HTR-8/SVneo (cell line): ENCODE measurements around the gene AGBL4.
"Not testable (repeated sequence)": the region's sequence is repeated elsewhere in the genome, so short reads cannot be mapped to it uniquely, and the experiment has no call there.

Experiments
- DNase-seq: peaks from one replicate; pipeline ENCODE4 v3.0.0; 2011; ENCODE audit warnings: low spot score, mixed read lengths; ENCODE audit not compliant: insufficient read length
- FAIRE-seq: peaks from 2 replicates; lab custom pipeline; 2011; peaks lifted over from hg19 to GRCh38; lab: Jason Lieb, UNC

The AGBL4 gene

DNA sequence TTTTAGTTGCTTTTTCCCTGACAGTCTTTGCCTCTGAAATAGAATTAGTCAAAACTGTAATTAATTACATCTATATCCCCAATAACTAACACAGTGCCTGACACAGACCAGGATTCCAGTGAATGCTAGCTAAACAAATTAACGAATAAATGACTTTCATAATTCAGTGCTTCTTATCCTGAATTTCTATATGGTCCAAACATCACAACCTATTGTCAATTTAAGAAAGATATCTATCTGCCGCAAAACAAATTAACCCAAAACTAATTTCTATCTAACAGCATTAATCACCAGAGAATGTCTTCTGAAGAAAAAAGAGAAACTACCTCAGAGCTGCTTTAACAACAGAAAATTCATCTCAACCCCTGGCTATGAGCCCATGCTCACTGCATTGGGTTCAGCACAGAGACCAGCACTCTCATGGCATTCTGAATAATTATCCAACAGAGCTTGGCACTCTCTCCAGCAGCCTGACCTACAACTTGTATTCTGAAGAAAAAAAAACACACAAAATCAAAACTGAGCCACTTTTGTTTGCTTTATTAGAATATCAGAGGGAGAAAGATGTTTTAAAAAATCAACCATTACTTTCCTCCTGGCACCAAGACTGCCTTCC, 699.7 kb downstream of the AGBL4 start:
- no peak for DNase-seq
- no peak for FAIRE-seq

DNA sequence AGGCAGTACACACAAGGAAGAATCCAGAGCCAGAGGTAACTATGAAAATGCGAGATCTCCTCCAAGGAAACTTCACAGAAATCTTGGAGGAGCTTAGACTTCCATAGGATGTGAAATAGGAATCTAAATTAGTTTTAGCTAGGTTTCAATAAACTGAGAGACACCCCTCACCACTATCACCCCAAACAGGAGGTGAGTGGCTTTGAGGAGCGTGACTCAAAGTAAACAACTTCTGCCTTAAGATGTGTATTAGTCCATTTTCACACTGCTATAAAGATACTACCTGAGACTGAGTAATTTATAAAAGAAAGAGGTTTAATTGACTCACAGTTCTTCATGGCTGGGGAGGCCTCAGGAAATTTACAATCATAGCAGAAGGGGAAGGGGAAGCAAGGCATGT, 703.3 kb downstream of the AGBL4 start:
- not testable (repeated sequence) for FAIRE-seq, DNase-seq

DNA sequence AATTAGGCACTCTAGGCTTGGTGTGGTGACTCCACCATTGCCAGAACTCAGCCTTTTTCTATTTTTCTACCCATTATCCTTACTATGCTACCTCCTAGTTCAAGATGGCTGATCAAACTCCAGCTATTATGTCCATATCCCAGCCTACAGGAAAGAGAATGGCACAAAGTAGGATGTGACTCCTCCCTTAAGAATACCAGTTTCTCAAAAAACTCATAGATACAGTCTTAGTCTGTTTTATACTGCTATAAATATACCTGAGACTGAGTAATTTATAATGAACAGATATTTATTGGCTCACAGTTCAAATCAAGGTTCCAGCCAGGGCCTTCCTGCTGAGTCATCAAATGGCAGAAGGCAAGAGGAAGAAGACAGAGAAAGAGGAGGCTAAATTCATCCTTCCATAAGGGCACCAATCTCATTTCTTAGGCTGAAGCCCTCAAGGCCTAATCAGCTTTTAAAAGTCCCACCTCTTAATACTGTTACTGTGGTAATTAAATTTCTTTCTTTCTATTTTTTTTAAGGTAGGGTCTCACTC, 704.3 kb downstream of the AGBL4 start:
- FAIRE-seq (no peak), DNase-seq (no peak)

DNA sequence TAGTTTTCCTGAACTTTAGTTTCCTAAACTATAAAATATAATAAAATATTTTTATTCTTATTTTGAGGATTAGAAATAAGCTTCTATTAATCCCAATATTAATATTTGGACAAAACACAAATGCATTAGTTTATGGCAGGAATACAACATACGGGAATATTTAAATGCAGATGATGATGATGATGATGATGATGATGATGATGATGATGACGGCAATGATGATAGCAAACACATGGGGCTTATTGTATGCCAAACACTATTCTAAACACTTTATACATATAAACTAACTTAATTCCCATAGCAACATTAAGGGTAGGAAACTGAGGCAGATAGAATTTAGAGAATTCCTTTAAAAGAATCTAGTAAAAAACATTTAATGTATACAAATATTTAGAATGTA, 705.5 kb downstream of the AGBL4 start:
- FAIRE-seq (no peak), DNase-seq (no peak)

DNA sequence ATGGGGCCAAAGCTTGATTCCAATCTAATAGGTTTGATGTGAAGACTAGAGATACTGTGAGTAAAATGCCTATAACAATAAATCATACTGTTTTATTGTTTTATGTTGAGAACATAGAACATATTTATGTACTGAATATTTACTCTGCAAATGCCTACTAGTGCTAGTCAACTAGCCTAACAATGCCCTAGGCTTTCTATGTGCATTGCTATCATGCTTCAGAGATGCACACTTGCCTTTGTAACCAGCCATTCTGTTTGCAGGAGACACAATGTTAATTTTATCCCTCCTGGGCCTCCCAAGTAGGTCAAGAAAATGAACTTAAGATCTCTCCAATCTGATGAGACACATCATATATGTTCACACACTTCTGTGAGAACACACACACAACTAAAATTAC, 716.3 kb downstream of the AGBL4 start:
- FAIRE-seq = no peak

DNA sequence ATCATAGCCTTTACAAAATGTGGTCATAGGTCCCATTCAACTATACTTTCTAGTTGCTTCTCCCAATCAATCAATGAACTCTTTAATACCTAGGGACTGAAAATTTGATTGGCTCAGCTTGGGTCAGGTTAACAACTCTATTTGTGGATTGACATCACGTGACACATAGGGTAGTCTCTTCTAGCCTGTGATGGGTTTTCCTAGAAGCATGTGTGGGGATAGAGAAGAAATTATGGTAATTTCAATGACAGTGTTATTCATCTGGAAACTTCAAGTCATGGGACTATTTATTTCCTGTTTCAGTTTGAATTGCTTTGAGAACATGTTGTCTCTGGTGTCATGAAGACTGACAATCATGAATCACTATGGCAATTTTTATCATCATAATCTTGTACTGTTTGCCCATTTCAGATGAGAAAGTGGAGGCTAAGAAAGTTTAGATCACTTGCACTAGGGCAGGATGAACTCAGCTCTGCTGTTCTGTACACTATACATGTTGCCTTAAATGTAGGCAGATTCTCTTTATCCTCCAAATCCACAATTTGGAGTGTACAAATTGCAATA, 717.2 kb downstream of the AGBL4 start:
- FAIRE-seq (no peak), DNase-seq (no peak)

More for the DNA sequence above, 716.3 kb downstream of the AGBL4 start:
- no peak for DNase-seq

DNA sequence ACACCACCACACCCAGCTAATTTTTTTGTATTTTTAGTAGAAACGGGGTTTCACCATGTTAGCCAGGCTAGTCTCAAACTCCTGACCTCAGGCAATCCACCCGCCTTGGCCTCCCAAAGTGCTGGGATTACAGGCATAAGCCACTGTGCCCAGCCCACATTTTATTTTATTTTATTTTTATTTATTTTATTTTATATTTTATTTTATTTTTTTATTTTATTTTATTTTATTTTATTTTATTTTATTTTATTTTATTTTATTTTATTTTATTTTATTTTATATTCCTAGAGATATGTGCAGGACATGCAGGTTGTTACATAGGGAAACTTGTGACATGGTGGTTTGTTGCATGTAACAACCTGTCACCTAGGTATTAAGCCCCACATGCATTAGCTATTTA, 721.4 kb downstream of the AGBL4 start:
- DNase-seq, FAIRE-seq: not testable (repeated sequence)

DNA sequence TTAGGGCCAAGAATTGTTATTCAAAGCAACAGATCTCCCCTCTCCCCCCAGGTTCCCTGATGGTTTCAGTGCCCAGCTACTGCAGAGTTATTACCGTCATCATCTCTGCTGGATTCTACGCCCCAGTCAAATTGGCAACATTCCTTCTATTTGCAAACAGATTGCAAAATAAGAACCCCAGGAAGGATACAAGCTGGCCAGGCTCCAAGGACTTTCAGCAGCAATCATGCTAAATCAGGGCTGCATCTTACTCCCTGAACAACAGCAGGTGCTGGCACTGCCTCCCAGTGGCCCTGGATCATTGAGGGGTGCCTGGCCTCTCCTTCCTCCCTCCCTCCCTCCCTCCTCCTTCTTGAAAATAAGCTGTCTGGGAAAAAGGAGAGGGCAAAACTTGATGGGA, 725.5 kb downstream of the AGBL4 start:
- DNase-seq = no peak
- FAIRE-seq = no peak

DNA sequence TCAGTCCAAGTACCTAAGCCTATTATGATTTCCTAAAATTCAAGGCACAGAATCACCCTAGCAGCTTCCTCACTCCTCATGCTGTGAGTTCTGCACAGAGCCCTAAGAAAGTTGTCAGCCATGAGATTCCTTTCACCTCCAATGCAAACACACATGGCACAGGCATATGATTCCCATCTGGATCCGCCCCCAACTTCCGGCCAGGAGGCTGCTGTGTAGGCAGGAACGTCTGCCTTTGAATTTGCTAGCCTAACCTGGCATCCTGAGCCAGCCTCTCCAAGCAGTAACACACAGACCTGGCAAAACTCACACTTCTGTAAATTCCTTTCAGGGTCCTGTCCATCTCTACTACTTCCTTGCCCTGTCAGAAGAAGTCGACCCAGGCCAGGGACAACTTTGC, 726.0 kb downstream of the AGBL4 start:
- no peak for FAIRE-seq

DNA sequence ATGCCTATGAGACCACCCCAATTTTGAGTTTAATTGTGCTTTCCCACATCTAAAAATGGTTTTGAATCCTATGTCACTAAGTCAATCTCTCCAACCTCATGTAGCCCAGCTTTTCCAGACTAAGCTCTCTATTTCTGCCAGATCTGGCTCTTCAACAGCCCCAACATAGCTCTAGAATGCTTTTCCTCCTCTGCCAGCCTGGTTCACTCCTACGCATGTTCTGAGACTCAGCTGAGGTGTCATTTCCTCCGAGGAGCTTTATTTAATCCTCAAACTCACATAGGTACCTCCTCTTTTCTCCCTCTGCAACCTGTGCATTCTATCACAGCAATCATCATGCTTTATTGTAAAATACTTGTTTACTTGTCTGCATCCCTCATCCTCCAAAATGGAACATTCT, 729.2 kb downstream of the AGBL4 start:
- DNase-seq = no peak

More for the DNA sequence above, 726.0 kb downstream of the AGBL4 start:
- no peak for DNase-seq

DNA sequence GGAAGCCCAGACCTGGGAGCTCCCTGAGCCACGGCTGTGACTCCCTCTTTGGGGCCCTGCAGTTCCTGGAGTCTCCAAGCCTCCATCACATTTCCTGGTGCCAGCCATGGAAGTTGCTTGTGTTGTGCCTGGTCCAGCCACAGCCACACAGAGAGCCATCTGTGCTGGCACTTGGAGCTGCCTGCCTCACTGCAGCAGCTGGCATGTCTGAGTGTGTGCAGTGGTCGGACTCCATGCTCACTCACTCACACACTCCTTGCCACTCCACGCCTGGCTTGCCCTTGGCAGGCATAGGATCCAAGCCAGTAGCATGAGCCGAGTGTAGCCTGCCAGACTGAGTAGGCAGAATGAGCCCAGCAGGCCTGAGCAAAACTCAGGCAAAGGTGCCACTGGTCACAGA, 730.7 kb downstream of the AGBL4 start:
- no peak for FAIRE-seq
- DNase-seq = no peak

More for the DNA sequence above, 729.2 kb downstream of the AGBL4 start:
- FAIRE-seq = no peak

DNA sequence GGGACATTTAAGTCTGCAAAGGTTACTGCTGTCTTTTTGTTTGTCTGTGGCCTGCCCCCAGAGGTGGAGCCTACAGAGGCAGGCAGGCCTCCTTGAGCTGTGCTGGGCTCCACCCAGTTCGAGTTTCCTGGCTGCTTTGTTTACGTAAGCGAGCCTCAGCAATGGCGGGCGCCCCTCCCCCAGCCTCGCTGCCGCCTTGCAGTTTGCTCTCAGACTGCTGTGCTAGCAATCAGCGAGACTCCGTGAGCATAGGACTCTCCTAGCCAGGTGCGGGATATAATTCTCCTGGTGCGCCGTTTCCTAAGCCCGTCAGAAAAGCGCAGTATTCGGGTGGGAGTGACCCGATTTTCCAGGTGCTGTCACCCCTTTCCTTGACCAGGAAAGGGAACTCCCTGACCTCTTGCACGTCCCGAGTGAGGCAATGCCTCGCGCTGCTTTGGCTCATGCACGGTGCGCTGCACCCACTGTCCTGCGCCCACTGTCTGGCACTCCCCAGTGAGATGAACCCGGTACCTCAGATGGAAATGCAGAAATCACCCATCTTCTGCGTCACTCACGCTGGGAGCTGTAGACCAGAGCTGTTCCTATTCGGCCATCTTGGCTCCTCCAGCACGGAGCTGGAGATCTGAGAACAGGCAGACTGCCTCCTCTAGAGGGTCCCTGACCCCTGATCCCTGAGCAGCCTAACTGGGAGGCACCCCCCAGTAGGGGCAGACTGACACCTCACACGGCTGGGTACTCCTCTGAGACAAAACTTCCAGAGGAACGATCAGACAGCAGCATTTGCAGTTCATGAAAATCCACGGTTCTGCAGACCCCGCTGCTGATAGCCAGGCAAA, 766.3 kb downstream of the AGBL4 start:
- FAIRE-seq, DNase-seq: not testable (repeated sequence)

DNA sequence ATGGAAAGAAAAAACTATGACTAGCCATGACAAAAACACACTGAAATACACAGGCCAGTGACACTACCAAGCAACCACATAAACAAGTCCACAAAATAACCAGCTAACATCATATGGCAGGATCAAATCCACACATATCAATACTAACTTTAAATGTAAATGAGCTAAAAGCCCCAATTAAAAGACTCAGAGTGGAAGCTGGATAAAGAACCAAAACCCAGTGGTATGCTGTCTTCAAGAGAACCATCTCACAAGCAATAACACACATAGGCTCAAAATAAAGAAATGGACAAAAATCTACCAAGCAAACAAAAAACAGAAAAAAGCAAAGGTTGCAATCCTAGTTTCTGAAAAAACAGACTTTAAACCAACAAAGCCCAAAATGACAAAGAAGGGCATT, 770.8 kb downstream of the AGBL4 start:
- DNase-seq (no peak), FAIRE-seq (no peak)

DNA sequence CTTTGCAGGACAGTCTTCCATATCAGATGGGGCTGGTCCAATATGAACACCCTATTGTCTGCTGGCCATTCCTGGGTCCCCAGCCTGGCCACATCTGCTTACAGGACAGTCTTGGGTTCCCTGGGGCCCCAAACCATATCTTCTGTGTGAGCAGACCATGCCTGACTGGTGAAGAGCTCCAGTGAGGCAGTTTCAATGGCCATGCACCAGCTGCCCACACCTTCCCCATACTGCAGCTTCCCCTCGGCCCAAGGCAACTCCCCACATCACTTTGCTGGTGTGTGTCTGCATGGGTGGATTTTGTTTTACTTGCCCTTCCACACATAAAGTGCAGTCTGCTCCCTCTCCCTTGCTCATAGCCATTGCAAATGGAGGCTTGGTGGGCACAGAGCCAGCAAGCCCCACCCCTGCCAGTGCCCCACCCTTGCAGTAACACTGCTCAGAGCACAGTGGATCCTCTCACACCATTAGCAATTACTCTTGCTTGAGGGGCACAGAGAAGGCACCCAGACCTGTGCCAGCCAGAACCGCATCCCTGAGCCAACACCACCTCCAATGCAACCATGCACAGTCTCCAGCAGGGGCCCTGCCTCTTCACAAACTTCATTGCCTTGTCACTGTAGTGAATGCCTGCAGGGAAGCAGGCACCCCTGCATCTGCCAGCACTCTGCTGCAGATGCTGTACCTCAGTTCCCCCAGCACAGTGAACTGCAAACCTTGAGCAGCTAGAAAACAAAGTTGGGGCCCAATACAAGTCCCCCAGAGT, 772.6 kb downstream of the AGBL4 start:
- no peak for FAIRE-seq
- no peak for DNase-seq

DNA sequence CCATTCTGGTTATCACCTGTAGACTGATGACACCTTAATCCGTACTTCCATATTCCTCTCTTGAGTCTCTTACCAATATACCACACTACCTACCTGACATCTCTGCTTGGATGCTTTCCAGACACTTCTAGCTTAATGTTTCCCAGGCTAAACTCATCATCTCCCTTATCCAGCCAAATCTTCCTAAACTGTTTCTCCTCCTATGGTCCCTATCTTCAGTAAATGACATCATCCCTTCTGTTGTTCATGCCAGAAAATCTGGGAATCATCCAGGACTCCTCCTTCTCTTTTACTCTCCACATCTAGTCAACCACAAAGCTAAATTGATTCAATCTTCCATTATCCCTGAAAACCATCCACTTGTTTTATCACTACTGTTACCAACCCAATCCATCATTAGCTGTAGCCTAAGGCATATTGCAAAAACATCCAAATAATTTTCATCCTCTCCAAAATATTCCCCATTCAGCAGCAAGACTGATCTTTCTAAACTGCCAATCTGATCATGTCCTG, 783.0 kb downstream of the AGBL4 start:
- FAIRE-seq = no peak
- no peak for DNase-seq

DNA sequence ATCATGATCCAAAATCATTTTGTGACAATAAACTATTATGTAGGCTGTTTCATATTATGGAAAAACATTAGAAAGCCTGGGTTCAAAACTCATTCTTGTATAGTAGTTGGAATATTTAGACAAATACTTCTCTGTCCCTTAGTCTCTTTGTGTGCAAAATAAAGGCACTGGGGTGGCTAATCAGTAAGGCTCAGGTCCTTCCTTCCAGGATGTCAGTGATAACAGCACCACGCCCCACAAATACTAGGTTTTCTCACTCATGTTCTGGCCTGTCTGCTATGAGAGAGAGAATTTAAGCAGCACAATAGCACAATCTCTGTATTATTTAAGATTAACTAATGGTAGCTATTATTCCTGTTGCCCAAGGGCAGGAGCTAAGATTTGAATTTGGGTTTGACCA, 788.8 kb downstream of the AGBL4 start:
- DNase-seq = no peak
- FAIRE-seq = no peak

DNA sequence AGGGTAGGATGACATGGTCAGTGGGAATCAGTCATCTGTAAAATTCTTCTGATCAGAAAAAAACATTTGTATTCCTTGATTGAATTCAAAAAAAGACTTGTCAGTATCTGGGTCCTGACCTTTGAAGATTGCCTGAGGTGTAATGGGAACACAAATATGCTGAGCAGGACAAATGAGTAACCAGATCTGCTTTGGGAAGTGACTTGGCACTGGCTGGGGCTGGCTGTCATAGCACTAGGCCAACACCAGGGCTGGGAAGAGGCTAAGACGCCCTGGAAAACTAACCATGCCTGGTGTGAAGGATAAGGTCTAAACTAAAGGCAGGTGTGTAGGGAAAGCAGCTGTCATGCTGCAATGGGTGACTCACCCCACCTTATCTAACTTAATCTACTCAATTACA, 794.2 kb downstream of the AGBL4 start:
- DNase-seq (no peak), FAIRE-seq (no peak)

DNA sequence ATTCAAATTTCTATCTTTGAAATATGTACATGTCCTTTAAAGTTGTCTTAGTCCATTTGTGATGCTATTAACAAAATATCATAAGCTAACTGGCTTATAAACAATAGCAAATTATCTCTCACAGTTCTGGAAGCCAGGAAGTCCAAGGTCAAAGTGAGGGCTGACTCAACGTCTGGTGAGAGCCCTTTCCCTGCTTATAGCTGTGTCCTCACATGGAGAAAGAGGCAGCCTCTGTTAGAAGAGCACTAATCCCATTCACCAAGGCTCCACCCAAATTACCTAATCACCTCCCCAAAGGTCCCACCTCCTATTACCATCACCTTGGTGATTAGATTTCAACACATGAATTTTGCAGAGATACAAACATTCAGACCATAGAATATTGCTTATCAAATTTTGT, 797.0 kb downstream of the AGBL4 start:
- DNase-seq (no peak), FAIRE-seq (no peak)

DNA sequence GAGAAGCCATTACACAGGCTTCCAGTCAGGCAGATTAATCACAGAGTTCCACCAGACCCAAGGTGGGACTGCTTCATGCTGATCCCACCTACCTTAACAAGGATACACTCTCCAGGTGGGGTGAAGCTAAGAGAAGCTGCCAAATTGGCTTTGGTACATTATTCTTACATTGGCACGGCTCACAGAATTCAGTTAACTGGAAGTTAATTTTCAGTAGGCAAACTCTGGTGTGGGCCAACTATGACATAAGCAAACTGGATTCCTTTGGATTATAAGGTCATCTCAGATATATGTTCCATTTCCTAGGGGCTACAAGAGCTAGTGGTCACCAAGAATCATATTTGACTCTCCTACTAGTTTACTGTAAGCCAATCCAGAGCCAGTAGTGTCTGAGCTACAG, 798.3 kb downstream of the AGBL4 start:
- FAIRE-seq = no peak
- no peak for DNase-seq

DNA sequence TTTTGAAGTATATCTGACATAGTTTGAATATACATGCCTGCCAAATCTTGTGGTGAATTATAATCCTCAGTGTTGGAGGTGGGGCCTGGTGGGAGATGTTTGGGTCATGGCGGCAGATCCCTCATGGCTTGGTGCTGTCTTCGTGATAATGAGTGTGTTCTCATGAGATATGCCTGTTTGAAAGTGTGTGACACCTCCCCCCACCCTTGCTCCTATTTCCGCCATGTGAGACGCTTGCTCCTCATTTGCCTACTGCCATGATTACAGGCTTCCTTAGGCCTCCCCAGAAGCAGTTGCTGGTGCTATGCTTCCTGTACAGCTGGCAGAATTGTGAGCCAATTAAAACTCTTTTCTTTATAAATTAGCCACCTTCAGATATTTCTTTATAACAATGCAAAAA, 810.5 kb downstream of the AGBL4 start:
- FAIRE-seq (no peak), DNase-seq (no peak)
